GM21723 (cell line): Measurements from ENCODE around the gene CLTB.
"Not testable (repeated sequence)": the region's sequence is repeated elsewhere in the genome, so short reads cannot be mapped to it uniquely, and the experiment has no call there.

Source experiments
- ATAC-seq: cut with Tn5 transposase; IDR thresholded peaks from one replicate; pipeline ENCODE4 v1.9.1; 2021; ENCODE audit warnings: mild to moderate bottlenecking, moderate library complexity; ENCODE audit not compliant: unreplicated experiment

The CLTB gene

GRCh38 chr5:176427971-176428370, 11.6 kb upstream of the CLTB start:
- no peak for ATAC-seq

- no peak for ATAC-seq
Measured at GRCh38 chr5:176426876-176427275, 10.5 kb upstream of the CLTB start.

- ATAC-seq = no peak
Measured at GRCh38 chr5:176425791-176426190, 9.5 kb upstream of the CLTB start.

DNA sequence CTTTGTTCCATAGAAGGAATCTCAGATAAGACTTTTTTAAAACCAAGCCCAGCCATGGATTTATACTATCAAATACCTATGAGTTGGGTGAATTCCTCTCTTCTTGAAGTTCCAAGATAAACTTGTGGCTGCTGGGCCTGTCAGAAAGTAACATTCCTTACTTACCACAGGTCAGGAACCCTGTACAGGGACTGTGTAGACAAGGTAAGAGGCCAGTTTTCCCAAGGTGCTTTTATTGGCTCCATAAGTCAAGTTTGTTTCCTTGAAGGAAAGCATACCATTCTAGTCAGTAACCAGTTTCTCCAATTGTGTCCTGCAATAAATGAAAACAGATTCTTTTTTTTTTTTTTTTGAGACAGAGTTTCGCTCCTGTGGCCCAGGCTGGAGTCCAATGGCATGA, 8.8 kb upstream of the CLTB start:
- ATAC-seq = no peak

GRCh38 chr5:176424181-176424580, 7.8 kb upstream of the CLTB start:
- ATAC-seq = no peak

DNA sequence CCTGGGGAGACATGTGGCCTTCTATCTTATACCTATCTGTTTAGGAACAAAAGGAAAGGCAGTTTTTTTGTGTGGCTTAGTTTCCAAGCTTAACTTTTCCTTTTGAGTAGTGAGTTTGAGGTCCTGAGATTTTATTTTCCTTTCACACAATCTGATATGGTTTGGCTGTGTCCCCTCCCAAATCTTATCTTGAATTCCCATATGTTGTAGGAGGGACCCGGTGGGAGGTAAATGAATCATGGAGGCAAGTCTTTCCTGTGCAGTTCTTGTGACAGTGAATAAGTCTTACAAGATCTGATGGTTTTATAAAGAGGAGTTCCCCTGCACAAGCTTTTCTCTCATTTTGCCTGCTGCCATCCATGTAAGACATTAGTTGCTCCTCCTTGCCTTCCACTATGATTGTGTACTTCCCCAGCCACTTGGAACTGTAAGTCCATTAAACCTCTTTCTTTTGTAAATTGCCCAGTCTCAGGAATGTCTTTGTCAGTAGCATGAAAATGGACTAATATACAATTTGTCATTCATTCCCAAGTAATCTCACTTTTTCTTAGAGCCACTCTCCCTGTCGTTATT, 4.7 kb upstream of the CLTB start:
- ATAC-seq = no peak

DNA sequence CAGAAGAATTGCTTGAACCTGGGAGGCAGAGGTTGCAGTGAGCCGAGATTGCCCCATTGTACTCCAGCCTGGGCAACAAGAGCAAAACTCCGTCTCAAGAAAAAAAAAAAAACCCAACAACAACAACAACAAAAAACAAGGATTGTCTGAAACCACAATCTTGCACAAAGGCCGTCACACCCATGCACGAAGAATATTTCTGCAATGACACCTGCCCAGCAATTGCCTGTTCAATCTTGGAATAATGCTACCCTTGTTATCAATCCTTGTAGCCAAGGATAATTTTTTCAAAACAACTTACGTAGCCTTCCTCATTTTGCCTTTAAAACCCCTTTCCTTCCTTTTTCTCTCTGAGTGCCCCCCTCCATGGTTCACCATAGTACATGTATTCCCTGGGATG, 3.7 kb upstream of the CLTB start:
- ATAC-seq = no peak

- no peak for ATAC-seq
Measured at GRCh38 chr5:176418251-176418650, 1.9 kb upstream of the CLTB start.

DNA sequence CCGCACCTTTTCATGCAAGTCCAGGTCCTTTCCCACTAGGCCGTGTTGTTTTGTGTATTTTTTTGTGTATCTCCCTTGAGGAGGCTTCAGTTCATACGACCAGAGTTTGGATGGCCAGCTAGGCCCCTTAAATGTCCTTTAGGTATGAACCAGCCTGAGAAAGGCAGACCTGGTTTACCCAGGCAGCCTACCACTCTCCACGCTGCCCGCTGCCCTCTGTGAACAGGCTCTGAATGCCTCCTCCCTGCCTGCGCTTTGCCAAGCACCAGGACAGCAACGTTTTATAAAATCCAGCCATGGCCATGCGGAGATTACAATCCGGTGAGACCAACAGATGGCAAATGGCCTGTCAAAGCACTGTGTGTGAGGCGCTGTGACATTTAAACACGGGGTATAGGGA, 626 bp upstream of the CLTB start:
- ATAC-seq = no peak

GRCh38 chr5:176415240-176415951, 943 bp downstream of the CLTB start:
- no peak for ATAC-seq

DNA sequence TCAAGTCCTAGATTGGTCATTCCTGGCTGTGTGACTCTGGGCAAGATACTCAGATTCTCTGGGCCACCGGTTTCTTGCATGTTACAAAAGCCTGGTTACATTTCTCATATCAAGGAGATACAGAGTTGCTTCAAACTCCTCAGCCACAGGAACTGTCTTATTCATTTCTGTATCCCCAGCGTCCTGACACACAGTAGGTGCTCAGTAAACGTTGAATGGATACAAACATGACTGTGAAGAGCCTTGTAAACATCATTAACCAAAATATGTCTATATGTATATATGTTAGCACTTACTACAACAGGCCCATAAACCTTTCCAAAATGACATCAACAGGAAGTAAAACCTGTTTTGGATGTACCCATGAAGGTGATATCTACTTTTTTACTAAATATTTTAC, 1.6 kb downstream of the CLTB start:
- ATAC-seq = no peak

GRCh38 chr5:176413709-176414191, 2.6 kb downstream of the CLTB start:
- ATAC-seq = no peak

DNA sequence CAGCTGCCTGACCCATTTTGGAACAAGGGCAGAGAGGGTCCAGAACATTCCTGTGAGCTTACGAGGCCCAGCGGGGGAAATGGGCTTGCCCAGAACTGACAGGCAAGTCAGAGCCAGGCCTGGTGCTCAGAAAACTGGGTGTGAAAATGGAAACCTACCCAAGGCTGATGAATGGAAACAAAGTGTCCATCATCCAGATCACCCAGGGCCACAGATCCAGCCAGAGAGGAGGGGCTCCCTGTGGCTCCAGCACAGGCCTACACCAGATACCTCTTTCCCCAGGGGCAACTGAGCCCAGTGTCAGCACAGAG, 3.1 kb downstream of the CLTB start:
- no peak for ATAC-seq

DNA sequence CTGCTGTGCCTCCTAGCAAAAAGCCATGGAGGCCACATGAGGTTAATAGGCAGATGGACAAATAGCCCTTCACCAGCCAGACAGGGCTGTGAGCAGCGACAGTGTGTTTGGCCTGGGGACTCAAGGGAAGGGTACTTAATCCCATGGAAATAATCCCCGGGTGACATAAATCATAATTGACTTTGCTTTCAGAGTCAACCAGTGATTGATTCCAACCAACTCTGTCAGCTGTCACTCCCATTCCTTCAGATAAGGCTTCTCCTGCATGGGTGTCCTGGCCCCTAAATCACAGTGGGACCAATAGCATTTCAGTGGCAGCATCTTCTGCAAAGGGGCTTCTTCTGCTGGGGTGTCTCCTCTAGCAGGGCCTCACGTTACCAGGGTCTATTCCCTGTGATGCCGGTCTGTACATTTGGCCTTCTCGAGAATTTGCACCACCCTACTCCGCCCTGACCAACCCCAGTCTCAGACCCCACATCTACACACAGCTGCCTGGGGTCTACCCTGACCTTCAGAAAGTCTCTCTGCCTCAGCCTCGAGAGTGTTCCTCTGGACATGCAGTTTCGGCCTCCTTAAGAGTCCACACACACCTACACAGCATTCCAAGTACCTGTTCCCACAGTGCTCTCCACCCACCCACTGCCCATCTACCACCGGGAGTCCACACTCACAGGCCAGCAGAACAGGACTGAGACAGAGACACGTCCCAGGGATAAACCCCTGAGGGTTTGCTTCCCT, 3.7 kb downstream of the CLTB start:
- ATAC-seq = no peak

GRCh38 chr5:176410486-176411180, 5.7 kb downstream of the CLTB start:
- ATAC-seq = no peak

DNA sequence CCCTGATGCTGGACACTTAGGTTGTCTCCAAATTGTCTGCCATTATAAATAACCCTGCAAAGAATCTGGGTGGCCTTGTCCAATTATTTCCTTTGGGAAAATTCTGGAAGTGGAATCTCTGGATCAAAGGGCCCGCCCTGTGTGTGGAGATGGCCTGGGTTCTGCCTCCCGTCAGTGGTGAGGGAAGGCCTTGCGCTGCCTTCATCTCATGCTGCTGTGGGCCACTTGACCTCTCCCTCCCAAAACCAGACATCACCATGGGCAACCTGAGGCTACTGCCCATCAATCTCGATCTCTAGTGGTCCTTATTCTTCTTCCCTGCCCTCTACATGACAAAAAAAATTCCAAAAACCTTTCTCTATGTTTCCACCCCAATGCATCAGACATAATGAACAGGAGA, 6.6 kb downstream of the CLTB start:
- ATAC-seq = no peak

DNA sequence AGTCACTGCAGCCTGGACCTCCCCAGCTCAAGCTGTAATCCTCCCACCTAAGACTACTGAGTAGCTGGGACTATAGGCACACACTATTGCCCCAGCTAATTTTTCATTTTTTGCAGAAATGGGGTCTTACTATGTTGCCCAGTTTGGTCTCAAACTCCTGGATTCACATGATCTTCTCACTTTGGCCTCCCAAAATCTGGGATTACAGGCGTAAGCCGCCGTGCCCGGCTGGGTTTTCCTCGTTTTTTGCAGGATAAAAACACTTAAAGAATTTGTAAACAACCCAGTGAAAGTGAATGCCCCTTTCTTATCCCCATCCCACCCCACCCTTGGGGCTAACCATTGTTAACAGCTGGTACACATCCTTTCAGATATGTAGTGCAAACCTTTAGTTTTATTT, 7.7 kb downstream of the CLTB start:
- no peak for ATAC-seq

DNA sequence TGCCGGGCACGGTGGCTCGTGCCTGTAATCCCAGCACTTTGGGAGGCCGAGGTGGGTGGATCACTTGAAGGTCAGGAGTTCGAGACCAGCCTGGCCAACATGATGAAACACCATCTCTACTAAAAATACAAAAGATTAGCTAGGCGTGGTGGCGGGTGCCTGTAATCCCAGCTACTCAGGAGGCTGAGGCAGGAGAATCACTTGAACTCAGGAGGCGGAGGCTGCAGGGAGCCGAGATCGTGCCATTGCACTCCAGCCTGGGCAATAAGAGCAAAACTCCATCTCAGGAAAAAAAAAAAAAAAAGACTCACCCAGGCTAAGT, 8.1 kb downstream of the CLTB start:
- ATAC-seq = not testable (repeated sequence)

GRCh38 chr5:176407456-176408251, 8.7 kb downstream of the CLTB start:
- no peak for ATAC-seq

DNA sequence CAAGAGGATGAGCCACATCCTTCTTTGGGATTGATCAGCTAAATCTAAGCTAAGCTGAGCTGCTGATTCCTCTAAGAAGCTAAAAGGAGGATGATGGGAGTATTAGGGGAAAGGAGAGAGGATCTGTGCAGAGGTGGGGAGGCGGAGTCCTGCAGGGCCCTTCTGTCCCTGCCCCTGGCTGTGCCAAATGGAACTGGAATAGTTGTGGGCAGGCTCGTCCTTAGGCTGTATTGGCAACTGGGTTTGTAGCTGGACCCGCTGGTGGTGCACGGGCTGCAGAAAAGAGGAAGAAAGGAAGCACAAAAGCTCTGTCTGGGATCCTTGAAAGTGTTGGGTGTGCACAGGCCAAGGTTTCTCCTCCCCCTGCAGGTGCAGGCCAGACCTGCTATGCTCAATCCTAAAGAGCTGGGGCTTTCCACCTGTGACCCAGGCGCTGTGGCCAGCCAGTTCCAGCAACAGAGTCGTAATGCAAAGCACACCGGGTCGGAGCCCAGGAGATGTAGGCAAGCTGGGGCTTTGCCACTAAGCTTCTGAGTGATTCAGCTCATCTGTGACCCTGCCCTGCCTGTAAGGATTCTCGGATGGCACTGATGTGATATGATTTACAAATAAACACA, 9.8 kb downstream of the CLTB start:
- ATAC-seq = no peak
